SK-N-SH (cell line): ENCODE results near the gene HS3ST5. TPM values are rescaled to one million over a fixed set of nuclear protein-coding genes. Genes with fewer than 3 reads are reported as not detected.

Experiments
- CTCF ChIA-PET: fragments of 300-600, 350-600 bp; formaldehyde crosslinking; extraction: SDS; loops from one replicate; lab custom pipeline; 2021; lab: Yijun Ruan, JAX
- POLR2A ChIA-PET: fragments of 350-600 bp; sonication (Branson Sonifier 250); formaldehyde crosslinking; extraction: SDS; loops from one replicate; lab custom pipeline; 2020; ENCODE audit warnings: antibody characterized with exemption, inconsistent platforms; lab: Yijun Ruan, JAX
- DNase-seq: peaks from one replicate; pipeline ENCODE4 v3.0.0; 2012
- H2AFZ ChIP-seq: fragments of 200-600 bp; sonication (generic); 2 replicates; pipeline ENCODE4 v1.8.1; 2016; ENCODE audit warnings: antibody characterized with exemption, mild to moderate bottlenecking, low read depth
- H3F3A ChIP-seq: fragments of 200-600 bp; sonication (generic); replicated peaks from 2 replicates; pipeline ENCODE3; 2016; ENCODE audit warnings: antibody characterized with exemption, mild to moderate bottlenecking; ENCODE audit not compliant: insufficient read depth
- H3K27ac ChIP-seq, 2 experiments: fragments of 200-500 bp in 1 of 2; fragments of 200-600 bp in 1 of 2; sonication (Bioruptor generic) in 1 of 2; sonication (generic), shearing (Covaris generic) in 1 of 2; 2 replicates each; pipeline versions ENCODE4 v1.5.1 to v1.6.1; 2014 to 2016; ENCODE audit warnings: low read depth in 2 of 2, inconsistent platforms in 1 of 2, low read length in 1 of 2, mild to moderate bottlenecking in 1 of 2, mixed read lengths in 1 of 2
- H3K27me3 ChIP-seq: fragments of 200-600 bp; sonication (generic), shearing (Covaris generic); 2 replicates; pipeline ENCODE4 v1.6.1; 2016; ENCODE audit warnings: mixed run types; ENCODE audit not compliant: insufficient read depth
- H3K36me3 ChIP-seq, 2 experiments: fragments of 200-500 bp in 1 of 2; fragments of 200-600 bp in 1 of 2; sonication (Bioruptor generic) in 1 of 2; sonication (generic) in 1 of 2; replicated peaks in 1 of 2; 2 replicates each; pipeline versions ENCODE3 to v1.5.1; 2014 to 2016; ENCODE audit warnings: low read length in 1 of 2, mild to moderate bottlenecking in 1 of 2; ENCODE audit not compliant: insufficient read depth in 2 of 2, control insufficient read depth in 1 of 2
- H3K4me1 ChIP-seq, 2 experiments: fragments of 200-500 bp in 1 of 2; fragments of 200-600 bp in 1 of 2; sonication (Bioruptor generic) in 1 of 2; sonication (generic), shearing (Covaris generic) in 1 of 2; 2 replicates each; pipeline versions ENCODE4 v1.5.1 to v1.6.1; 2014 to 2016; ENCODE audit warnings: low read depth in 1 of 2, low read length in 1 of 2, mixed run types in 1 of 2; ENCODE audit not compliant: insufficient read depth in 2 of 2, control insufficient read depth in 1 of 2
- H3K4me2 ChIP-seq: fragments of 200-600 bp; sonication (generic), shearing (Covaris generic); 2 replicates; pipeline ENCODE4 v1.6.1; 2017; ENCODE audit warnings: mixed run types
- H3K4me3 ChIP-seq, 2 experiments: fragments of 200-500 bp in 1 of 2; fragments of 200-600 bp in 1 of 2; sonication (Bioruptor generic) in 1 of 2; sonication (generic), shearing (Covaris generic) in 1 of 2; 2 replicates each; pipeline versions ENCODE4 v1.5.1 to v1.8.1; 2014 to 2016; ENCODE audit warnings: low read depth in 2 of 2, inconsistent platforms in 1 of 2, low read length in 1 of 2, mild to moderate bottlenecking in 1 of 2, mixed read lengths in 1 of 2, moderate library complexity in 1 of 2
- H3K79me2 ChIP-seq: fragments of 200-600 bp; sonication (generic); 2 replicates; pipeline ENCODE4 v1.8.1; 2017; ENCODE audit warnings: mild to moderate bottlenecking; ENCODE audit not compliant: insufficient read depth
- H3K9ac ChIP-seq: fragments of 200-600 bp; sonication (generic); 2 replicates; pipeline ENCODE4 v1.6.1; 2017; ENCODE audit warnings: mixed run types
- H3K9me2 ChIP-seq: fragments of 200-600 bp; sonication (generic); 2 replicates; pipeline ENCODE4 v1.6.1; 2017; ENCODE audit warnings: mixed run types
- H3K9me3 ChIP-seq: fragments of 200-600 bp; sonication (generic); 2 replicates; pipeline ENCODE4 v1.6.1; 2017; ENCODE audit warnings: mixed run types, mild to moderate bottlenecking, moderate library complexity
- H4K20me1 ChIP-seq: fragments of 200-600 bp; sonication (generic); 2 replicates; pipeline ENCODE4 v1.6.1; 2017; ENCODE audit warnings: mild to moderate bottlenecking, mixed run types; ENCODE audit not compliant: insufficient read depth
- EP300 ChIP-seq, 2 experiments: IDR thresholded peaks; 2 replicates each; pipeline versions ENCODE4 v1.4.0 to v1.6.1; 2012; ENCODE audit warnings: borderline replicate concordance in 1 of 2, low read depth in 1 of 2, low read length in 1 of 2
- EZH2phosphoT487 ChIP-seq: fragments of 200-600 bp; sonication (generic); IDR thresholded peaks from 2 replicates; pipeline ENCODE4 v1.6.1; 2017; ENCODE audit warnings: low read depth, mixed run types, mild to moderate bottlenecking, antibody characterized with exemption, moderate library complexity, borderline replicate concordance
- FOSL2 ChIP-seq: IDR thresholded peaks from 2 replicates; pipeline ENCODE4 v1.4.0; 2012; ENCODE audit warnings: low read depth, mild to moderate bottlenecking, moderate library complexity, borderline replicate concordance
- FOXM1 ChIP-seq: IDR thresholded peaks from 2 replicates; pipeline ENCODE4 v1.4.0; 2012; ENCODE audit warnings: low read depth, mild to moderate bottlenecking
- GABPA ChIP-seq: IDR thresholded peaks from 2 replicates; pipeline ENCODE4 v1.4.0; 2012; ENCODE audit warnings: low read depth, mild to moderate bottlenecking
- MEF2A ChIP-seq: IDR thresholded peaks from 2 replicates; pipeline ENCODE4 v1.4.0; 2012; ENCODE audit warnings: low read depth, borderline replicate concordance
- NFIC ChIP-seq: IDR thresholded peaks from 2 replicates; pipeline ENCODE4 v1.4.0; 2012; ENCODE audit warnings: borderline replicate concordance
- NRF1 ChIP-seq: IDR thresholded peaks from 2 replicates; pipeline ENCODE4 v1.6.1; 2012; ENCODE audit warnings: low read depth, mild to moderate bottlenecking, low read length
- RAD21 ChIP-seq: IDR thresholded peaks from 2 replicates; pipeline ENCODE4 v1.6.1; 2012; ENCODE audit warnings: mild to moderate bottlenecking, low read length
- RXRA ChIP-seq: IDR thresholded peaks from 2 replicates; pipeline ENCODE4 v1.4.0; 2012; ENCODE audit warnings: low read depth, mild to moderate bottlenecking, borderline replicate concordance
- TAF1 ChIP-seq: IDR thresholded peaks from 2 replicates; pipeline ENCODE4 v1.6.1; 2012; ENCODE audit warnings: low read depth, mild to moderate bottlenecking, low read length, moderate library complexity, borderline replicate concordance
- TEAD4 ChIP-seq: IDR thresholded peaks from 2 replicates; pipeline ENCODE4 v1.4.0; 2012; ENCODE audit warnings: mild to moderate bottlenecking, borderline replicate concordance; ENCODE audit not compliant: insufficient read depth
- WGBS: methylation state at CpG from one replicate; pipeline ENCODE4 v1.1.6; 2017; ENCODE audit warnings: low lambda C conversion rate; 5-methylcytosine and 5-hydroxymethylcytosine counted together
- polyA plus RNA-seq, 3 experiments: library from polyadenylated mRNA; depleted of rRNA; stranded (reverse); fragments of >200 nt; gene quantifications; 2 replicates each; pipeline ENCODE4 v1.2.3, GENCODE V29; 2012
- TF ChIP-seq, protein P1 (sequence below): fragments of 200-600 bp; sonication (generic); IDR thresholded peaks from 2 replicates; pipeline ENCODE4 v1.6.1; 2017; ENCODE audit warnings: antibody characterized with exemption, mild to moderate bottlenecking, moderate library complexity
- TF ChIP-seq, protein P2 (sequence below): IDR thresholded peaks from 2 replicates; pipeline ENCODE4 v1.4.0; 2012; ENCODE audit warnings: low read depth, borderline replicate concordance
- TF ChIP-seq, protein P3 (sequence below): fragments of 150-350 bp; IDR thresholded peaks from 2 replicates; pipeline ENCODE4 v1.6.1; 2017; ENCODE audit warnings: antibody characterized with exemption, low read length, low read depth, borderline replicate concordance

Gene HS3ST5
- polyA plus RNA-seq, 1 of the 3 experiments (the other 2 are of a cell fraction): 0.02 TPM

DNA sequence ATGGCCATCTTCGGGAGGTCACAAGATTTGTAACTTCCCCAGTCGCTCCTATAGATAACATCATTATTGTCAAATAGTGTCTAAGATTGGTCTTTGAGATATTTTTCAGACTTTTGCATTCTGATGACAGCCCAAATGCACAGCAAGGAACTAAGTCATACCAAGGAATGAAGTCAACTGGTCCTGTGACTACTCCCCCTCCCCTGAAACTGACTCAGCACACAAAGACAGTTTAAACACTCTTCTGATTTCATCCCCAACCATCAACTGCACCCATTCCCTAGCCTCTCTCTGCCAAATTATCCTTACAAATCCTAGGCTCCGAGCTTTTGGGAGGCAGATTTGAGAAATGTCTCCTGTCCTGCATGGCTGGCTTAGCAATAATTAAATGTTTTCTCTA is 139.4 kb downstream of the HS3ST5 start:
- Histone ChIP-seq H2AFZ (no peak overlapping the region), H3K4me1 (no peaks in the 10 kb centered on the region), H3K4me2 (no peak overlapping the region), H3K36me3 (no peaks in the 10 kb centered on the region), H3K9ac (no peak overlapping the region), H3K9me2 (no peaks in the 10 kb centered on the region), H3K4me3 (no peak overlapping the region), H4K20me1 (no peaks in the 10 kb centered on the region), H3K79me2 (no peaks in the 10 kb centered on the region), H3K27ac (no peak overlapping the region), H3K27me3 (no peaks in the 10 kb centered on the region), H3K9me3 (no peaks in the 10 kb centered on the region), H3F3A (no peaks in the 10 kb centered on the region)
- WGBS: 38% methylated on average over 3 of the region's 3 CpGs
- ChIA-PET POLR2A (no interaction called here), CTCF (no interaction called here)
- no peak for DNase-seq
- TF ChIP-seq, protein P1, sequence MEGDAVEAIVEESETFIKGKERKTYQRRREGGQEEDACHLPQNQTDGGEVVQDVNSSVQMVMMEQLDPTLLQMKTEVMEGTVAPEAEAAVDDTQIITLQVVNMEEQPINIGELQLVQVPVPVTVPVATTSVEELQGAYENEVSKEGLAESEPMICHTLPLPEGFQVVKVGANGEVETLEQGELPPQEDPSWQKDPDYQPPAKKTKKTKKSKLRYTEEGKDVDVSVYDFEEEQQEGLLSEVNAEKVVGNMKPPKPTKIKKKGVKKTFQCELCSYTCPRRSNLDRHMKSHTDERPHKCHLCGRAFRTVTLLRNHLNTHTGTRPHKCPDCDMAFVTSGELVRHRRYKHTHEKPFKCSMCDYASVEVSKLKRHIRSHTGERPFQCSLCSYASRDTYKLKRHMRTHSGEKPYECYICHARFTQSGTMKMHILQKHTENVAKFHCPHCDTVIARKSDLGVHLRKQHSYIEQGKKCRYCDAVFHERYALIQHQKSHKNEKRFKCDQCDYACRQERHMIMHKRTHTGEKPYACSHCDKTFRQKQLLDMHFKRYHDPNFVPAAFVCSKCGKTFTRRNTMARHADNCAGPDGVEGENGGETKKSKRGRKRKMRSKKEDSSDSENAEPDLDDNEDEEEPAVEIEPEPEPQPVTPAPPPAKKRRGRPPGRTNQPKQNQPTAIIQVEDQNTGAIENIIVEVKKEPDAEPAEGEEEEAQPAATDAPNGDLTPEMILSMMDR: no peak
- no peak for TF ChIP-seq EZH2phosphoT487
- TF ChIP-seq EP300 (IDR thresholded peaks at IDR 0.05; ENCODE audit: borderline replicate concordance in 1 of 2, low read depth in 1 of 2, low read length in 1 of 2): no peak
- no peak for TF ChIP-seq RAD21
- TF ChIP-seq, protein P2, sequence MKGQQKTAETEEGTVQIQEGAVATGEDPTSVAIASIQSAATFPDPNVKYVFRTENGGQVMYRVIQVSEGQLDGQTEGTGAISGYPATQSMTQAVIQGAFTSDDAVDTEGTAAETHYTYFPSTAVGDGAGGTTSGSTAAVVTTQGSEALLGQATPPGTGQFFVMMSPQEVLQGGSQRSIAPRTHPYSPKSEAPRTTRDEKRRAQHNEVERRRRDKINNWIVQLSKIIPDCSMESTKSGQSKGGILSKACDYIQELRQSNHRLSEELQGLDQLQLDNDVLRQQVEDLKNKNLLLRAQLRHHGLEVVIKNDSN: no peak
- TF ChIP-seq NFIC: no peak
- TF ChIP-seq, protein P3, sequence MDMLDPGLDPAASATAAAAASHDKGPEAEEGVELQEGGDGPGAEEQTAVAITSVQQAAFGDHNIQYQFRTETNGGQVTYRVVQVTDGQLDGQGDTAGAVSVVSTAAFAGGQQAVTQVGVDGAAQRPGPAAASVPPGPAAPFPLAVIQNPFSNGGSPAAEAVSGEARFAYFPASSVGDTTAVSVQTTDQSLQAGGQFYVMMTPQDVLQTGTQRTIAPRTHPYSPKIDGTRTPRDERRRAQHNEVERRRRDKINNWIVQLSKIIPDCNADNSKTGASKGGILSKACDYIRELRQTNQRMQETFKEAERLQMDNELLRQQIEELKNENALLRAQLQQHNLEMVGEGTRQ: no peak
- no peak for TF ChIP-seq TAF1
- TF ChIP-seq GABPA: no peak
- TF ChIP-seq TEAD4: no peak

DNA sequence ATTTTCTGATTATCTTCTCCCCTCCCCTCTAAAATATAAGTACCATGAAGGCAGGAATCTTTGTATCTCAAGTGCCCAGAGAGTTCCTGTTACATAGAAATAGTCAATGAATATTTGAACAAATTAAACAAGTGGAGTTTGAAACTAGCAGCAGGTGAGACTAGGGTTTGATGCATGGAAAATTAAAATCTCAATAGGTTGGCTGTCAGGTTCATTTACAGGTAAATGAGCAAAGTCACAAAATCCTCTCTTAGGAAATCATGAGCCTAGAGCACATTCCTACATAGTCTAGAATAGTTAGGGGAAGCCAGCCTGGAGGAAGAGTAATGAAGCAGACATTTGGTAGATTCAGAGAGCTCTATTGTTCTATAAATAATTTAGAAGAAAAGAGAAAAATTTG is 140.4 kb downstream of the HS3ST5 start:
- ChIA-PET POLR2A (no interaction called here), CTCF (no interaction called here)
- no peak overlapping the region for H3K4me3 ChIP-seq

More for the DNA sequence above, 140.4 kb downstream of the HS3ST5 start:
- H2AFZ ChIP-seq: no peak overlapping the region
- H3K27ac ChIP-seq: no peak overlapping the region
- H3K9me2 ChIP-seq: no peaks in the 10 kb centered on the region
- H3F3A ChIP-seq: no peaks in the 10 kb centered on the region
- H3K9me3 ChIP-seq: no peaks in the 10 kb centered on the region
- no peaks in the 10 kb centered on the region for H3K36me3 ChIP-seq
- H3K4me1 ChIP-seq: no peaks in the 10 kb centered on the region
- no peak overlapping the region for H3K4me2 ChIP-seq
- TF ChIP-seq NRF1 (no peak), FOSL2 (no peak), EZH2phosphoT487 (no peak), RAD21 (no peak), MEF2A (no peak), RXRA (no peak), FOXM1 (no peak)
- TF ChIP-seq, protein P2: no peak
- H4K20me1 ChIP-seq: no peaks in the 10 kb centered on the region
- DNase-seq: no peak
- H3K79me2 ChIP-seq: no peaks in the 10 kb centered on the region
- no peaks in the 10 kb centered on the region for H3K27me3 ChIP-seq
- no peak overlapping the region for H3K9ac ChIP-seq
